NB4 (cell line): ENCODE measurements around the gene KIF3B.
"Not testable (repeated sequence)": the region's sequence is repeated elsewhere in the genome, so short reads cannot be mapped to it uniquely, and the experiment has no call there.

ENCODE experiments used
- MYC ChIP-seq: IDR thresholded peaks from 2 replicates; pipeline ENCODE4 v1.6.1; 2011; ENCODE audit warnings: low read depth, low read length
- POLR2A ChIP-seq: IDR thresholded peaks from 2 replicates; pipeline ENCODE4 v1.6.1; 2011; ENCODE audit warnings: mild to moderate bottlenecking; ENCODE audit not compliant: insufficient read length; ENCODE audit errors: extremely low read depth
- TF ChIP-seq, protein P1 (sequence below): IDR thresholded peaks from one replicate; pipeline ENCODE4 v1.5.1; 2012; ENCODE audit warnings: low read depth, low read length
- TF ChIP-seq, protein P2 (sequence below): IDR thresholded peaks from 2 replicates; pipeline ENCODE4 v1.6.1; 2011; ENCODE audit warnings: low read depth, low read length

DNA sequence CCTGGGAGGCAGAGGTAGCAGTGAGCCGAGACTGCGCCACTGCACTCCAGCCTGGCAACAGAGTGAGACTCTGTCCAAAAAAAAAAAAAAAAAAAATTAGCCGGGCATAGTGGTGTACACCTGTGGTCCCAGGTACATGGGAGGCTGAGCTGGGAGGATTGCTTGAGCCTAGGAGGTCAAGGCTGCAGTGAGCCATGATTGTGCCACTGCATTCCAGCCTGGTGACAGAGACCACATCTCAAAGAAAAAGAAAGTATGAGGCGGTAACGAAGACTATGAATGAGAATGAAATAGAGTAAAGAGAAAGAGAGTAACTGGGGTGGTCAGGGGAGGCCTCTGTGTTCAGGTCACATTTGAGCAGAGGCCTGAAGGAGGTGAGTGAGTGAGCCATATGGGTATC lies 31.2 kb upstream of the KIF3B start:
- TF ChIP-seq, protein P1, sequence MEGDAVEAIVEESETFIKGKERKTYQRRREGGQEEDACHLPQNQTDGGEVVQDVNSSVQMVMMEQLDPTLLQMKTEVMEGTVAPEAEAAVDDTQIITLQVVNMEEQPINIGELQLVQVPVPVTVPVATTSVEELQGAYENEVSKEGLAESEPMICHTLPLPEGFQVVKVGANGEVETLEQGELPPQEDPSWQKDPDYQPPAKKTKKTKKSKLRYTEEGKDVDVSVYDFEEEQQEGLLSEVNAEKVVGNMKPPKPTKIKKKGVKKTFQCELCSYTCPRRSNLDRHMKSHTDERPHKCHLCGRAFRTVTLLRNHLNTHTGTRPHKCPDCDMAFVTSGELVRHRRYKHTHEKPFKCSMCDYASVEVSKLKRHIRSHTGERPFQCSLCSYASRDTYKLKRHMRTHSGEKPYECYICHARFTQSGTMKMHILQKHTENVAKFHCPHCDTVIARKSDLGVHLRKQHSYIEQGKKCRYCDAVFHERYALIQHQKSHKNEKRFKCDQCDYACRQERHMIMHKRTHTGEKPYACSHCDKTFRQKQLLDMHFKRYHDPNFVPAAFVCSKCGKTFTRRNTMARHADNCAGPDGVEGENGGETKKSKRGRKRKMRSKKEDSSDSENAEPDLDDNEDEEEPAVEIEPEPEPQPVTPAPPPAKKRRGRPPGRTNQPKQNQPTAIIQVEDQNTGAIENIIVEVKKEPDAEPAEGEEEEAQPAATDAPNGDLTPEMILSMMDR = not testable (repeated sequence)
- TF ChIP-seq, protein P2, sequence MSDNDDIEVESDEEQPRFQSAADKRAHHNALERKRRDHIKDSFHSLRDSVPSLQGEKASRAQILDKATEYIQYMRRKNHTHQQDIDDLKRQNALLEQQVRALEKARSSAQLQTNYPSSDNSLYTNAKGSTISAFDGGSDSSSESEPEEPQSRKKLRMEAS = not testable (repeated sequence)
- TF ChIP-seq POLR2A, MYC: not testable (repeated sequence)
